NCI-H146 treated with DMSO at 0.1 percent for 48 hours (cell line): ENCODE data around the gene ATG7.

ENCODE experiments used
- DNase-seq: peaks from one replicate; lab custom pipeline; 2025; ENCODE audit not compliant: unreplicated experiment; lab: John Stamatoyannopoulos, UW

The ATG7 gene

GRCh38 chr3:11602886-11603527 is 330.8 kb downstream of the ATG7 start:
- DNase-seq = no peak

- DNase-seq = no peak
Measured at GRCh38 chr3:11603628-11604027, 331.4 kb downstream of the ATG7 start.

DNA sequence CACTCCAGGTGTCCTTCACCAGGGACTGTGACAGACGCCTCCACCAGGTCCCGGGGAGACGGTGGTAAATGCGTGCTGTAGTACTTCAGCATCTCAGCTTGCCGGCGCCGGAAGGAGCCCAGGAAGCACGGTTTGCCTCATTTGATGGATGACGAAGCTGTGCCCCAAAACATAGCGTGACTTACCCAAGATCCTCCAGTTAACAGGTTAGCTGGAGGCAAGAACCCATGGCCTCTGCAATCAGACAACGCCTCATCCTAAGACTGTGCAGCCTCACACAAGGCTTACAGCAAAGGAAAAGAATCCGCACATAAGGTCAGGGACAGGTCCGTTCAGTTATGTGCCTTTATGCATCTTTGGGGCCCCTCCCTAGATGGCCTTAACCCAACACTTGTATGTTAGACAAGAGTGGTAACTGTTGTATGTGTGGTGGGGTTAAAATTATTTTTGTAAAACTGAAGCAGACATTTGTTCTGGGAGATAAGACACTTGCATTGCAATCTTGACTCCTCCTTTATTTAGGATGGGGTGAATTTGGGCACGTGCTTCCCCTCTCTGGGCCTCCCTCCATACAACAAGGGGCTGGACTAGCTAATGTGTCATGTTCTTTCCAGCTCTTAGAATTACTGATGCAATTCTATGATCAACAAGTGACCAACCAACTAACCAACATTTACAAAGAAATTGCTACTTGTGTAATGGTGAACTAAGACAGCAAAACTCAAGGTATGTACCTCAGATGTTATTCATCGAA is 332.1 kb downstream of the ATG7 start:
- no peak for DNase-seq

GRCh38 chr3:11605398-11605797 is 333.2 kb downstream of the ATG7 start:
- DNase-seq = no peak

- DNase-seq = no peak
Measured at GRCh38 chr3:11606090-11606784, 334.0 kb downstream of the ATG7 start.

DNA sequence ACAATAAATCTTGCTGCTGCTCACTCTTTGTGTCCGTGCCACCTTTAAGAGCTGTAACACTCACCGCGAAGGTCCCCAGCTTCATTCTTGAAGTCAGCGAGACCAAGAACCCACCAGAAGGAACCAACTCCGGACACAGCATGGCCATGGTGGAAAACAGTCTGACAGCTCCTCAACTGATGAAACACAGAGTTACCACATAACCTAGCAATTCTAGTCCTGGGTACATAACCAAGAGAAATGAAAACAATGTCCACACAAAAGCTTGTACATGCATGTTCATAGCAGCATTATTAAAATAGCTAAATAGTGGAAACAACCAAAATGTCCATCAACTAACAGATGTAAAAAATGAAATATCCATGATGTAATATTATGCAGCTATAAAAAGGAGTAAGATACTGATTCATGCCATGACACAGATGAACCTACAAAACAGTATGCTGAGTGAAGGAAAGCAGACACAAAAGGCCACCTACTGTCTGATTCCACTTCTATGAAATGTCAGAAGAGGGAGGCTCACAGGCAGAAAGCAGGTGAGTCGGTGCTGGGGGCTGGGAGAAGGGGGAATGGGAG is 334.8 kb downstream of the ATG7 start:
- DNase-seq = no peak
